ENCODE measurements around the gene TCF21. TPM values are rescaled to one million over a fixed set of nuclear protein-coding genes. Genes with fewer than 3 reads are reported as not detected.

TCF21 gene
- total RNA-seq, 1 donor from 2014 or later: 5.2 TPM

DNA sequence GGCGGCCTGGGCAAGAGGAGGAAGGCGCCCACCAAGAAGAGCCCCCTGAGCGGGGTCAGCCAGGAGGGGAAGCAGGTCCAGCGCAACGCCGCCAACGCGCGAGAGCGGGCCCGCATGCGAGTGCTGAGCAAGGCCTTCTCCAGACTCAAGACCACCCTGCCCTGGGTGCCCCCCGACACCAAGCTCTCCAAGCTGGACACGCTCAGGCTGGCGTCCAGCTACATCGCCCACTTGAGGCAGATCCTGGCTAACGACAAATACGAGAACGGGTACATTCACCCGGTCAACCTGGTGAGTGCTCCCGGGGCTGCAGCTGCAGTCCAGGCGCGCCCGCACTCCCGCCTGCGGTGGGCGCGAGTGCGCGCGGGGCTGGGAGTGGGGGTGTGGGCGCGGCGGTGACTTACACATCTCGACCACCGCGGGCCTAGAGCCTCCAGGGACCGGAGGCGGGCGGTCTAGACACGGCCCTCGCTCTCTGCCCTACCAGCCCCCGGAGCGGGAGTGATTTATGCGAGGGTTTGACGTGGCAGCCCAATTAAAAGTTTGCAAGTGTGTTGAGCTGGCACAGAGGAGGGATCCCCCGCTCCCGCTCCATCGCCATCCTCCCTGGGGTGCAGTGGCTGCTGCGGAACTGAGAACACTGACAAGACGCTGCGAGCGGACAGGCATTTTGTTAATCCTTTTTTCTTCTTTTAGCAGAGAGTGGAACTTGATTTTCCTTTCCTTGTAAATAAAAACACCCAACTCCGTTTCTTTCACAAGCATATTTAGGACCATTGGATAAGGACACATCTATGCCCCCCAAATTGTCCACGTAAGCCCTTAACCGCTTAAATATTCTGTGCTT is 867 bp downstream of the TCF21 start:
- no peak for DNase-seq (ENCODE audit: low spot score)

DNA sequence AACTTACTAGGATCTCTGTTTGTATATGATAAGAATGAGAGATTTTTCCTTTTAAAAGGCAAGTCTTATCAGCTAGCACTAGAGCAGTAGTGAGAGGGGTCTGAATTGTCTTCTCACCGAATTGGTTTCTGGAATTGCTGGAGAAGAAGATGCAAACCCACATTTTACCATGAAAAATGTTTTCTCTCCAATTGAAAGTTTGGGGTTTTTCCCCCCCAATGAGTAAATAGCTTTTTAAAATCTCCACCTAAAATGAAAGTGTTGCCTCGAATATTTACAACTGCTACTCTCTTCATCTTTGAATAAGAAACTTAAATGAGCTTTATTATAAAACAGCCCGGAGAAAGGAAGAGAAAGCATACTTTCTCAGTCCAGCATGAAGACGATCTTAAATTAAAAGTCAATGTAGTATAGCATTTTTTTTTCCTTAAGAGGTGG is 1.8 kb downstream of the TCF21 start:
- no peak for DNase-seq (ENCODE audit: low spot score)

DNA sequence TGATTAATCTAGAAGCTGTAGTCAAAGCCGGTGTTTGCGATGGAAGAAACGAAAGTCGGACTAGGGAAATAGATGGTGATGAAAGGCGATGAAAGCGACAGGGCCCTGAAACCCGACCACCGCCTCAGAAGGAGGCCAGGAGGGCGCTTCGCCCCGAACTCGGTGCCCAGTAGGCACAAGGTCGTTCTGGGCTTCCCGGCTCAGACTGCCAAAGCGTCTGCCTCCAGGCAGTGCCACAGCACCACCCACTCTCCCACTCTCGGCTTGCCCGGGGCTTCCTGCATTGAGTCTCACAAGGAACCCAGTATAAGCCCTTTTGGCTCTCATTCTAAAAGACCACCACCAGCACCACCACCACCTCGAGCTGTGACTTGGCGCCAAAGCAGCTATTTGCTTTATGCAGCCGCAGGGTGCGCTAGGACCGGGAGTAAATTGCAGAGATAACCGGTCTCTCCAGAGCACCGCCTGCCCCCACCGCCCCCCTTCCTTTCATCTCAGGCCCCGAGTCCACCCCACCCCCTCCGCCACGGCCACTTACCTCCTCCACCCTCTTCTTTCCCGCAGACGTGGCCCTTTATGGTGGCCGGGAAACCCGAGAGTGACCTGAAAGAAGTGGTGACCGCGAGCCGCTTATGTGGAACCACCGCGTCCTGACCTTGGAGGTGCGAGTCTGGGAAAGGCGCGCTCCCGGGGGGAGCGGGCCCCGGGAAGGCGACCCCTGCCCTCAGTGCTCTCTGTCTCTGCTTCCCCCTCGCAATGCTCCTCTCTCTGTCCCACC is 2.4 kb downstream of the TCF21 start:
- DNase-seq (ENCODE audit: low spot score): no peak

DNA sequence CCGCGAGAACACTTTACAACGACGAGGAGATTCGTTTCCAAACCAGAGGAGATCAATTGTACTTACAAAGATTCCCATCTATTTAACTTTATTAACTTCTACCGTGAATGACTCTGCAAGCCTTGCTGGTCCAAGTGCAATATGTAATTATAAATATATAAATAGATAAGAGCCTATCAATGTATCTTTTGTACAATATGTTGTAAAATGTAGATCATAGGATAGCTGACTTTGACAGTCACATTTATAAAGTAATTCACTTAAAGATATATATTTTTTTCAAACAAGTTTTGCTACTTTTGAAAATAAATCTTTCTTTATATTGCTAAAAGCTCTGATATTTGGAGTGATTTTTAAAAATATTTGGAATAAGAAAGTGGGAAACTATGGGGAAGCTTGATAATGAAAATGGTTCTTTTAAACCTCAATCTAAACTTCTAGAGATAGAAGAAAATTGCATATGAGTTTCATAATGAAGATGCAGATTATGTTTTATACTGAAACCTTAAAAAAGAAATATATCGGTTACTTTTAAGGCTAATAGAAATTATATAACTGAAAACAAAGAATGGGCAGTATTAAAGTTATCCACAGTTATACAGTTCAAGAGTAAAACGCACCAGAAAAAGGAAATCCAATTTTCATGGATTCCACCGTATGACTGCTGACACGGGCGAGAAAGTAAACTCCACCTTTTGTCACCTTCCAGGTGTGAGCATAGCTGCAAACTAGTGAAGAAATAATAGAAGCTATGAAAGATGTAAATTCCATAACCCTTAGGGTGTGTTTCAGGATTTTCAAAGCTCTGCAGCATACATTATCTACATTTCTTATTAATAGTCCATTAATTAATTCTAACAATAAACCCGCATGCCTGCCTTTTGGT is 3.3 kb downstream of the TCF21 start:
- no peak for DNase-seq (ENCODE audit: low spot score)

DNA sequence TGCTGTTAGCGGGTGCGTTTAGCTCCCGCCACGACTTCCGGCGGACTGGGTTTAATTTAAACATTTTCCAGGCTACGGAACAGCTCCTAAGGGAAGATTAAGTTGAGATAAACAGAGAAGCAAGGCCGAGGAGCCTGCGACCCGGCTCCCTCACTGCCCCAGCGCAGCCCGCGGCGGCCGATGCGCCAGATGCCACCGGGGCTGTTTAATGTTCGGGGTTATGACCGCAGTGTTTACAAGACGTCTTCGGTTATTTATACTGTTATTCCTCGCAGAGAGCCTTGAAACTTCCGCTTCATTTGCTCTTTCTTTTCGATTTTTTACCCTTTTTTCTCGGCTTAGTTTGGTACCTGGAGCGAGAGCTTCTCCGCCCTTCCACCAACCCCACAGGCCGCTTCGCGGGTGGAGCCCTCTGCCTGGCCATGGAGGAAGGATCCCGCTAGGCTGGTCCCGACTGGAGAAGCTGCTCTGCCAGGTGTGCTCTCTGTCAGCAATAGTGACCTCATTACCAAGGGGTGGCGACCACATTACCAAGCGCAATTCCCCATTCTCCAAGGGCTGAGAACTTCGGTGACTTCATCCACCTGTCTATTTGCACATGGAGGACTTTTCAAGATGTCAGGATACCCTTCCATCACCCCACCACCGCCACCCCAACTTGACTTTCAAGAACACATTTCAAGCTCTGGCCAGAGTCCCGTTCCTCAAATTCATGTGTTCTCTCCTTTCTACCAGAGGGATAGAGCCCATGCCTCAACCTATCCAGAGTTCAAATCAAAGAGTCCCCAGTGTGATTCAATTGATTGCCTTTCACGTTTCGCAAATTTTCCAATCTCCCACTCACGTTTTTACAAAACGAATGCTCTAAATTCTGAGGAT is 4.1 kb downstream of the TCF21 start:
- no peak for DNase-seq (ENCODE audit: low spot score)

DNA sequence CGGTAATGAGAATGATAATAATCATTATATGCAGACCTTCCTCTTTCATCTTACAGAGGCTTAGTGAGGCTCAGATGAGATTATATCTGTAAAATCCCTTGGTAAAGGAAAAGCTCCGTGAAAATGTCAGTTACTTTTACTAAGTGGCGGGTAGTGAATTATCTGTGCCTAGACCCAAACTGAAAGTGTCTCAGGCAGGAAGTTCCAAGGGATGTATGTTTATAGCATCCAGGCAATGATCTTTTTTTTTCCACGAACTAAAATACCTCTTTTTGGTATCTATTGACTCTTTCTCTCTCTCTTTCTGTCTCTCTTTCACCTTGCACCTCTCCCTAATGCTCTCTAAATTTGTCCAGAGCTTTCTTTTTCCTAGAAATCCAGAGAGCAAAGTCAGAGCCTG is 5.0 kb downstream of the TCF21 start:
- no peak for DNase-seq (ENCODE audit: low spot score)

DNA sequence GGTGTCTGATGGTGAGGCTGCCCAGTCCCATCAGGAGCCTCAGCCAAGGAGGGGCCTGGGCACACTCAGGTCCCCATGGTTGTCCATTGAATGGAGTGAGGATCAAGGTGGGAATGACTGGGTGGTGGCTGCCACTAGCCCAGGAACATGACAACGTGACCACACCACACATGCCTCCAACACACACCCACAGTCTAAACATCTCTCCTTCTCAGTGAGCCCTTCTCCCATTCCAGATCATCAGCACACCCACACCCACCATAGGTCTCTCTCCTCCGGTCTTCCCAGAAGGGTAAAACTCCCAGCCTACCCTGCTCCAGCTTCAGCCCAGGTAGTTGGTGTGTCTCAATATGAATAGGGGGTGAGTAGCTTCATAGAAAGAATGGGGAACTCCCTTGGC is 5.5 kb downstream of the TCF21 start:
- no peak for DNase-seq (ENCODE audit: low spot score)

DNA sequence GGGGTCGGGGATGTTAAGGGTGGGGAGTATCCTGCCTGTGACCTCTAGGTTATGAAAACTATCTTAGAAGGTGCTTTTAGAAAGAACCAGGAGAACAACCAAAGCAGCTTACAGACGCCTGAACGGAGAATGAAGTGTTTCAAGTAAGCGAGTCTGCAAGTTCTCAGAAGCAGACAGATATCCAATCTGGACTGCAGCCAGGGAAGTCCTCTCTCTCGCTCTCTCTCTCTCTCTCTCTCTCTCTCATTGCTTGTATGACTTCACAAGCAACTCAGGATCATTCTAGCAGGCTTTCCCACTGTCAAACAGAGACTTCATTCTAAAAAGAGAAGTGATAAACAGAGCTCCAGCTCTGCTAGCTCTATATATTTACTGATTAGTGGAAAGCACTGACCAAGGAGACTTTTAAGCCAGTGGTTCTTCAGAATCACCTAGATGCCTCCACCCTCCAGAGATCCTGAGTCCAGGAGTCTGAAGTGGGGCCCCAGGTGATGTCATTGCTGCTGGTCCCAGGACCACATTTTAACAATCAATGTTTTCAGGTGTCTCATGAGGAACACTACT is 6.0 kb downstream of the TCF21 start:
- no peak for DNase-seq (ENCODE audit: low spot score)

DNA sequence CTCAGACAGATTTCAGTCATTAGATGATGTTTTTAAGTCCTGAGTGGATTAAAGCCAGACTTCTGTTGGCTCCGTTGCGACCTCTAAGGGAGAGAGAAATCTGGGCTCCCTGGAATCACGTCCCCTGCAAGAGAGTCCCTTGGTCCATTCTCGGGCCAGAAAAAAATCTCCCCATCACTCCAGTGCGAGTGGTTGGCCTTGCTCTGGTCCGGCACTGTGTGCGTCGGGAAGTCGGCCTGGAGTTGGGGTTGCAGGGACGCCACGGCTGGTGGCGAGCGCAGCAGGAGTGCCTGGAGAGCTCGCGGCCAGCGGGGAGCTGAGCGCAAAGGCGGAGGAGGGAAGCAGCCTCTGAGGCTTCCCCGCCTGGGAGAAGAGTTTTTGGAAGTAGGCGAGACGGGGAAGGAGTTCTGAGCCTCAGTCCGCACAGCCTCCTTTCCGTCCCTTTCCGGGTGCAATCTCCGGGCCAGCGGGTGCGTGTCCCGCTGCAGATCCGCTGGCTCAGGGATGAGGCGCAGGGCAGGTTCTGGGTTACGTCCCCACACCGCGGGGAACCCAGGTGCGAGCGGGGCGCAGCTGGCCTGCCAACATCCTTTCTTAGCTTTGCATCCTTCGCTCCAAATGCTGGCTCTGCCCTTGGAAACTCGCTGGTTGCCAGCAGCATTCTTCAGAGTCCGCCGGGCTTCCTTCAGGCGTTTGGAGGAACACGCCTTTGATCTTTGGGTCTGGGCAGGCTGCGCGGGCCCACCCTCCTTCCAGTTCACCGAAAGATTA is 6.8 kb downstream of the TCF21 start:
- no peak for DNase-seq (ENCODE audit: low spot score)

DNA sequence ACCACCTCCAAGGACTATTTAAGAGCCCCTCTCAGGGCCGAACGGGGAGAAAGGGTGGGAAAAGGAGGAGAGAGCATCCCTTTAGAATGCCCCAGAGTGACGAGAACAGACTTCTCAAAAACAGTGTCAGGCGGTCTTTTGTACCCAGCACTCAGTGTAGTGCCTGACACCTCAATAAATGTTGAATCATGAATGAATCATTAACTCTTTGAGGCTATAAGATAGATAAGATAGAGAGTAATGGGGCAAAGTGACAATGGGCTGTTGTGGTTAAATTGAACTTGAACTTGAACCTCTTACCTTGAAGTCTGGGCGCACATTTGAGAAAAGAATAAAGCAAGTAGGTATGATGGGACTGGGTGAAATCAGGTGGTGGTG is 7.4 kb downstream of the TCF21 start:
- DNase-seq (ENCODE audit: low spot score): no peak

DNA sequence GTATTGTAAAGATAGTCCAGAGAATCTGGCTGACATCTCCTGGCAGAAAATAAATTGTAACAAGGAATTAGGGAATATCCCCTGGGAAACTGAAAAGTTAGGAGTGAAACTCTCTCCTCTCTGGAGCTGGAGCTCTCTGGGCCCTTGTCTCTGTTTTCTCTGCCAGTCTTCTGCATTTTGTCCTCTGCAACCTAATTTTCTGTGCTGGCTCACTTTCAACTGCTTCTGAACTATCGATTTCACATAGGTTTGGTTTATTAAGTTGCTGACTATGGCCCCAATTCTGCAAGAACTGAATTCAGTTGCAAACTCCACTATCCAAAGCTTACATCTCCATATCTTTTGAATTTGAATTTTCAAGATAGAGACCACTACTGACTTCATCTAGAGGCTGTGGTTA is 9.3 kb downstream of the TCF21 start:
- DNase-seq (ENCODE audit: low spot score): no peak

DNA sequence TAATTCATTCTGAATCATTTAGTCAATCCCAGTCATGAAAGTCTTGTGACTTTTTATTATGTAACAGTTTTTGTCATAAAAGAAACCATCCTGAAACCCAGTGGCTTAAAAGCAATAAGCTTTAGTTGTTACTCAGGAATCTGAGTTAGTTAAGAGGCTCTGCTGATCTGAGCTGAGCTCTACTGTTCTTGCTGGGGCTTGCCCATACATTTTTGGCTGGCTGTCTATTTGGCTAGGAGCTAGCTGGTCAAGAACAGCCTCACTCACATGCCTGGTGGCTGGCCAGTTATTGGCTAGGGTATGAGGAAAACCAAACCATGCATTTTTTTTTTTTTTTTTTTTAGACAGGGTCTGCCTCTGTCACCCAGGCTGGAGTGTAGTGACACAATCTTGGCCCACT is 10.6 kb downstream of the TCF21 start:
- no peak for DNase-seq (ENCODE audit: low spot score)

DNA sequence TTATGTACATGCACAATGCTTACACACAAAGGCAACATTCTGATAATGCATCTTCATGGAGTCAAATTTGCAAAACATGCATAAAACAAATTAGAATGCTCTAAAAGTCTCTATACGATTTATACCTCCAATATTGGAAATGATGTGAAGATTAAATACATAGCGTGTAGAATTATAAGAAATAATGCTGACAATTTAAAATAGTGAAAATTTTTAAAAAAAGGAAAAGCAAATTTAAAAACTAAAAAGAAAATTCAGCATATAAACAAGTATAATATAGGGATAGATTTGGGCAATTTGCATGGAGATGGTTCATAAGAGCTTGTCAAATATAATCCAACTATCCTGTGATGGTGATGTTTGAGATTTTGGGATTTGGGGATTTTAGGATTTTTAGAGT is 14.9 kb downstream of the TCF21 start:
- no peak for DNase-seq (ENCODE audit: low spot score)

DNA sequence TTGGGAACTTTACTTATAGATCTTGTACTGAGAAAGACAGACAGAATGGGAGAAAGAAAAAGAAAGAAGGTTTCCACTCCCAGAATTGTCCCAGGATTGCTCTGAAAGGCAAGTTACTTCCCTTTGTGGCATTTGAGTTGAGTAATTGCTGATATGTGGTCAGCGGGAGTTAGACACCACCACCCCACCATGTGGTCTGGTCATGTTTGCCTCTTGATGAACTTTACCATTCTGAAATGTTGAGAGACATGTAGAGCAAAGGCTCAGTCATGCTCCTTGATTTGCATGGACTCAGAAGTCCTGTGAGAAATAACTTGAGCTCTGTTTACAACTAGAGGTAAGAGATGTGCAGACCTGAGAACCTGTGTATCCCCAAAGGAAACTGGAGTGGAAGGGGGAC is 17.1 kb downstream of the TCF21 start:
- no peak for DNase-seq (ENCODE audit: low spot score)

DNA sequence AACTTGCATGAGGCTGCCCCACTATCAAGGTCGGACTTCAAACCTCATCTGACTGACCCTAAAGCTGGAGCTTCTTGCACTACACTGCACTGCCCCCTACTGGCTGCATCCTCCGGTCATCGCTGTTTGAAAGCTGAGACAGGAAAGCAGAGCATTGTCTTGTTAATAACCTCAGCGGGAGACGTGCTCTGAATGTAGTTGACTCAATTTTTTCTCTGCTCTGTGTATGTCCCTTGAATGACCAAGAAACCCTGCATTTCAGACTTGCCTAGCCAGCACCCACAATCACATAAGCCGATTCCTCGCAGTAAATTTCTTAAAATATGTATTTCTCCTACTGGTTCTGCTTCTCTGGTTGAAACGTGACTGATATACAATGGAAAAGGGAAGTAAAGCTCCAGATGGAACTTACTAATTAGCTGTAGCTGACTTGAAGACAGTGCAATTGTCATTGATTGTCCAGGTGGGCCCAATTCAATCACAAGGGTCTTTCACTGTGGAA is 27.8 kb downstream of the TCF21 start:
- no peak for DNase-seq (ENCODE audit: low spot score)

DNA sequence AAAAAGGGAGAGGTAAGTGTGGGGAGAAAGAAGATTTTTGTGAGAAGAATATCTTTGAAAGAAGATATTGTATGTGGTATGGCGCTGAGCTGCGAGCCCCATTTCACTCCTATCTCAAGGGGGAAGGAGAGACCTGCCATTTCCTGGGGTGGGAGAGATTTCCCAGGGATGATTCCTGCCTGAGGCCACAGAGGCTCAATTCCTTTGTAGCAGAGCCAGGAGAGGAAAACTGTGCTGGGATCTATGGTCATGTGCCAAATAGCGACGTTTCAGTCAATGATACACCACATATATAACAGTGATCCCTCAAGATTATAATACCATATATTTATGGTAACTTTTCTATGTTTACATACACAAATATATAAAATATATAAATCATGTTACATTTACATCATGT is 28.9 kb downstream of the TCF21 start:
- DNase-seq (ENCODE audit: low spot score): no peak

DNA sequence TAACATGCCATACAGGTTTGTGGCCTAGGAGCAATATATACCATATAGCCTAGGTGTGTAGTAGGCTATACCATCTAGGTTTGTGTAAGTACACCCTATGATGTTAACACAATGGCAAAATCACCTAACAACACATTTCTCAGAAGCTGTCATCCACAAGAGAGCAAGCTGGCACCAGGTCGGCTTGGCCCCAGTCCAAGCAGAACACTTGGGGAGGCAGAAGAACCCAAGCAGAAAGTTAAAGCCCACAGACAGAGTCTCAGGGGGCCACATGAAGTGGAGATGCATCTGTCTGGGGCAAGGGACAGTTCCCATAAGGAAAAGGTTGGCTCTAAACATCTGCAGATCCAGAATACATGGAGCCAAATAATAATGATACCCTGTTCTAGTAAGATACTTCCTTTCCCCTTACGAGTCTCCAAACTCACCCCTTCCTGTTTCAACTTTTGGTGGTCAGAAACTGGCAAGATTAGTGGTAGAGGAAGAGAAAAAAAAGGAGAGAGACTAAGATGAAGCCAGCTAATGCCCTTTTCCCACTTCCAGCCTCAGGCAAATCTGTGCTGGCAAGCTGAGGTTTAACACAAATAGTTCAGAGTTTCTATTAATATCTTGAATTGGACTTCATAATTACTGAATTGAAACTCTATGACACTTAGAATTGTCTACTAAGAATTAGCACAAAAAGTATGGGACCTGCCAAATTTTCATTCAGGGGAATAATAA is 29.5 kb downstream of the TCF21 start:
- DNase-seq (ENCODE audit: low spot score): no peak

DNA sequence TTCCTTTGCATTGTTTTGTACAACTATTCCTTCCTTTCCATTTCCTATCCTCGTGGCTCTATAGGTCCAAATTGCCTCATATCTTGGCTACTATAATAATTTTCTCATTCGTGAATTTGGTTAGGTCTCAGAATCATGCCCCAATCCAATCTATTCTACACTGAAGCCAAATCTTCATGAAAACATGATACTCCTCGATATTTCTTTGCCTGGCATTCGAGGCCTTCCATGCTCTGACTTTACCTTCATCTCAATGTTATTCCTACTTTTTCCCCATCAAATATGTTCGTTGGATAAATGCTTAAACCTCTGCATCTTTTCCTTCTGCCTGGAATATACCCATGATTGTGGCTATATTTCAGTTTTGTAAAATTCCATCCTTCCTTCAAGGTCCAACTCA is 30.4 kb downstream of the TCF21 start:
- no peak for DNase-seq (ENCODE audit: low spot score)

Data from mesenteric fat pad (tissue), 1 donor.